Esophagus muscularis mucosa (tissue), 4 donors: ENCODE results near the gene ESYT3.

Experiments used
- CTCF ChIP-seq, 3 experiments: fragments of 200-600 bp in 2 of 3; fragments of 450-650 bp in 1 of 3; sonication (generic) in 2 of 3; IDR thresholded peaks; one replicate each; pipeline ENCODE4 v1.5.1; 2017 to 2019; ENCODE audit warnings: antibody characterized with exemption in 3 of 3, mild to moderate bottlenecking in 2 of 3, moderate library complexity in 1 of 3
- EP300 ChIP-seq: sonication (generic); formaldehyde crosslinking; IDR thresholded peaks from one replicate; pipeline ENCODE4 v1.6.1; 2017; ENCODE audit warnings: antibody characterized with exemption
- POLR2A ChIP-seq: fragments of 450-650 bp; IDR thresholded peaks from one replicate; pipeline ENCODE4 v1.6.1; 2017; ENCODE audit warnings: antibody characterized with exemption, moderate library complexity, mild to moderate bottlenecking, low read depth
- POLR2AphosphoS5 ChIP-seq, 2 donors: sonication (generic); formaldehyde crosslinking; IDR thresholded peaks; one replicate each; pipeline ENCODE4 v1.6.1; 2017; ENCODE audit warnings: antibody characterized with exemption in 2 of 2

- TF ChIP-seq CTCF (IDR thresholded peaks at IDR 0.05): no peak
- TF ChIP-seq POLR2A: no peak
- no peak for TF ChIP-seq POLR2AphosphoS5 (IDR thresholded peaks at IDR 0.05)
- no peak for TF ChIP-seq EP300
These were observed 10.8 kb downstream of the ESYT3 start for GRCh38 chr3:138445236-138445635.
